Measurements from ENCODE around the gene CD44. TPM values are rescaled to one million over a fixed set of nuclear protein-coding genes. Genes with fewer than 3 reads are reported as not detected.

Gene CD44
- total RNA-seq, 1 donor from 2014 or later = 188 TPM

GRCh38 chr11:35167426-35167954 lies 28.5 kb downstream of the CD44 start:
- peak; percentile 80 for ATAC-seq
- no peak for DNase-seq (ENCODE audit: low spot score)
- intact Hi-C loops (cut with DNase I) = no loop called here

GRCh38 chr11:35168671-35169070 lies 29.7 kb downstream of the CD44 start:
- ATAC-seq (no peak), DNase-seq (ENCODE audit: low spot score) (no peak)
- intact Hi-C loops (cut with DNase I) = no loop called here

- ATAC-seq = no peak
- DNase-seq (ENCODE audit: low spot score) = no peak
- intact Hi-C loops (cut with DNase I) = no loop called here
Measured at GRCh38 chr11:35169112-35169511, 30.1 kb downstream of the CD44 start.

DNA sequence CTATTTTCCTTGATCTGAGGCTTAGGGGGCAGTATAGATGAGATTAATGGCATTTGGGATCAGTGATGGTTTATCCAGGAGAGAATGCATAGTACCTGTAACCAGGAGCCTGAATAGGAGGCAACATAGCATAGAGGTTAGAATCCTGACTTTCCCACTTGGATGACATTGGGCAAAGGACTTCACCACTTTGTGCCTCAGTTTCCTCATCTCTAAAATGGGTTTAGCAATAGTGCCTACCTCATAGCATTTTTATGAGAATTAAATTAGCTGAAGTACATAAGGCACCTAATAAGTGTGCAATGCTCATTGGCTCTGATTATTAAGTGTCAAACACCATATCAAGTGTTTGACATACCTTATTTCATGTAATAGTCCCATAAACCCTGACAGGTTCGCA lies 30.8 kb downstream of the CD44 start:
- intact Hi-C loops (cut with DNase I) = no loop called here

DNA sequence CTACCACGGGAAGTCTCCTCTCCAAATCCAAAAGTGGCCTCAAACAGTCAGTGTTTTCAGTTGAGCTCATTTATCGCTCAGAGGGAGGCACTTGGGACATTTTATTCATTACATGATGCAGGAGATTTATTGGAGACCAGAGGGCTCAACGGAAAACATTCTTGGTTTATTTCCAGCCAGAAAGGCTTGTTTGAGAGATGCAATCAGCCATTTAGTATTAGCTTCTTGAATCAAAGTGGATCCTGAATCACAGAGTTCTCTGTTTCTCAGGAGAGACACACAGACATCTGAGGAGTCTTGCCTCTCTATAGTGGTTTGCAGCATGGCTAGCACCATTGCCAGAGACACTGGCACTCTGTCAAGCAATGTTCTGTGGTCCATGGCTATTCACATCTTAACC lies 31.5 kb downstream of the CD44 start:
- ATAC-seq = peak; percentile 20
- intact Hi-C loops (cut with DNase I) = no loop called here
- DNase-seq (ENCODE audit: low spot score) = no peak

More for the DNA sequence above, 30.8 kb downstream of the CD44 start:
- ATAC-seq = no peak
- DNase-seq (ENCODE audit: low spot score) = no peak

DNA sequence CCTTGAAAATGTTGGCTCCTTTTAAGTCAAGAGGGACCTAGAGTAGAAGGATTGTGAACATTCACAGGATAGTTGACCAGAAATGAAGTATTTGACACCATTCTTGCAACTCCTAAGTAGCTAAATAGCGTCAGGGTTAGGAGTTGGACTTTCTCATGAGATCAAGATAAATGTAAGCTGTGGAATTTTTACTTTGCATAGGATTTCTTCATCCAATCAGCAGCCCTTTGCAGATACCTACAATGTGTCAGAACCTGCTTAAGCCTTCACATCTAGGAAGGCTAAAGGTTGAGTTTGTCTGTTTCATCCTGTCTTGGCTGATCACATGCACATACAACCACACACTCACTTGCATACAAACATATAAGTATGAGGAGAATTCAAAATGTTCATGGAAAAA lies 32.3 kb downstream of the CD44 start:
- ATAC-seq (no peak), DNase-seq (ENCODE audit: low spot score) (no peak)
- intact Hi-C loops (cut with DNase I) = no loop called here

- ATAC-seq (peak; percentile 70), DNase-seq (ENCODE audit: low spot score) (no peak)
- intact Hi-C loops (cut with DNase I) = no loop called here
Measured at GRCh38 chr11:35173011-35173511, 34.1 kb downstream of the CD44 start.

- intact Hi-C loops (cut with DNase I) = no loop called here
- no peak for ATAC-seq
Measured at GRCh38 chr11:35173616-35174566, 34.9 kb downstream of the CD44 start.

DNA sequence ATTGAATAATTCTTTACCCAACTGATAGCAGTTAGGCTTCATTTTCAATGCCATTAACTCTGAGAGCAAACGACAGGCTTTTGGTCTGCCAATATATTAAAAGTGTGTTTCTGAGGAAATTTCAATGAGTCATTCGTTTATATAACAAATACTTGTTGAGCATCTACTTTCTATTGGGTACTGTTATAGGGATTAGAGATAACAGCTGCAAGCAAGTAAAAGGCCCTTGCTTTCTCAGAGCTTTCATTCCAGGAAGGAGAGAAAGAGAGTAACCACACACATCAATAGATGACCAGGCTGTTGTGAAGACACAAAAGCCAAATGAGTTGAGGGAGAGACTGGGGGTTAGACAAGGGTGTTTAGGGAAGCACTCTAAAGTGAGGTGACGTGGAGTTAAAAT lies 35.7 kb downstream of the CD44 start:
- intact Hi-C loops (cut with DNase I) = no loop called here
- DNase-seq (ENCODE audit: low spot score) (no peak), ATAC-seq (no peak)

More at GRCh38 chr11:35173616-35174566, 34.9 kb downstream of the CD44 start:
- DNase-seq (ENCODE audit: low spot score) = no peak

DNA sequence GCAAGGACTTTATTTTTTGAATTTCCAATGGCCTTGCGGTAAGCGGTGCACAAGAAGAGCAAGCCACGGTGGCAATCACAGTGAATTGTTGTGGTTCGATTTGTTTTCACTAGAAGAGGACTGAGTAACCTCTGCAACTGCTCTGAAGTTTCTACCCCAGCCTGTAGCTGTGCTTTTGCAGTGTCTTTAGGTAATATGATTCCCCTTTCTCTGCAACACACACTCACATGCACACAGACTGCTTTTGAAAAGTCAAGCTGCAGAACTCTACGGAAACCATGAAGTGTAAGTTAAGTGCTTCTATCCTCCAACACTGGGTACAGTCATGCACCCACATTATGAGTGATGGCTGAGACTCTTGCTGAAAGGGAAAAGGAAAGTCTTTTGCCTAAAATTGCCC lies 38.4 kb downstream of the CD44 start:
- intact Hi-C loops (cut with DNase I) = no loop called here
- DNase-seq (ENCODE audit: low spot score) = no peak
- ATAC-seq = no peak

- DNase-seq (ENCODE audit: low spot score) (no peak), ATAC-seq (no peak)
- intact Hi-C loops (cut with DNase I) = no loop called here
Measured at GRCh38 chr11:35178067-35178805, 39.3 kb downstream of the CD44 start.

DNA sequence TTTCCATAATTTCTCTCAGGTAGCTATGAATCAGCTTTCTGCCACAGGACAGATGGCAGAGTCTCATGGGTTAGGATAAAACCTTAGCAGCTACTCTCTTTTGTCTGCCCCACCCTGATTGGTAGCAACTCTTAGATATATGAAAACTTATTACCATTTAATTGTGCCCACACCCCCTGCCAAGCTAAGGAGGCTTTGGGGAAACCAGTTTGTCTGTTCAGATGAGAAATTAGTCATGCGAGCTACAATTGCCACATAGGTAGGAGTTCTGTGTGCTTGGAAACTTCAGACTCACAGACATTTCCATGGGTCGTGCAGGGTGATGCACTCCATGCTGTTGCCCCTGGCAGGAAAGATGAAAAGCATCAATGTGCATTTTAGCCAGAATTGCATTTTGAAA lies 39.9 kb downstream of the CD44 start:
- intact Hi-C loops (cut with DNase I) = no loop called here
- DNase-seq (ENCODE audit: low spot score) (no peak), ATAC-seq (no peak)

GRCh38 chr11:35179466-35180135 lies 40.6 kb downstream of the CD44 start:
- ATAC-seq = peak; percentile 30
- DNase-seq (ENCODE audit: low spot score) = no peak
- intact Hi-C loops (cut with DNase I) = no loop called here

DNA sequence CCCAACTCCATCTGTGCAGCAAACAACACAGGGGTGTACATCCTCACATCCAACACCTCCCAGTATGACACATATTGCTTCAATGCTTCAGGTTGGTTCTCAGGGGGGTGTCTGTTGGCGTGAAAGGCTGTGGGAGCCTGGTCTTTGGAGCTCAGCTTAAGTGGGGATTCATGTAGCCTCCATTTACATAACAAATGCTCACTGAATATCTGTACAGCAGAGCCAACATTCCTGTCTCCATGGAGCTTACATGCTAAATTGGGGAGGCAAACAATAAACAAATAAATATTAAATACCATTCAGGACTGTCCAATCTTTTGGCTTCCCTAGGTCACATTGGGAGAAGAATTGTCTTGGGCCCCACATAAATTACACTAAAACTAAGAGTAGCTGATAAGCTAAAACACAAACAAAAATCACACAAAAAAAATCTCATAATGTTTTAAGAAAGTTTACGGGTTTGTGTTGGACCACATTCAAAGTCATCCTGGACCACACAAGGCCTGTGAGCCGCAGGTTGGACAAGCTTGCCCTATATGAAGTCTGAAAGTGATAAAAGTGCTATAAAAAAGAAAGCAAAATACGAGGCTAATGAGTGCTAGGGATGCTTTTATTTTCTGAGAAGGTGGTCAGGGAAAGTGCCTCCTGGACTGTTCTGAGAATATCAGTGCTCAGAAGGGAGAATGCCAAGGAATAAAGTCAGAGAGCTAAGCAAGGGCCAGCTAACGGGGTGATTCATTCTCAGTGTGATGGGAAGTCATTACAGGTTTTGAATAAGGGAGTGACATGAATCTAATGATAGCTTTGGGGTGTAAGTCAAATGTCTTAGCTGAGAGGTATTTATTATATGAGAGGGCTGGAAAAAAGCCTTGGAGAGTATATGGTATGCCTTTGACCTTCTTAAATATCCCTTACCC lies 41.6 kb downstream of the CD44 start:
- ATAC-seq (peak; percentile 44), DNase-seq (ENCODE audit: low spot score) (no peak)
- intact Hi-C loops (cut with DNase I) = no loop called here

DNA sequence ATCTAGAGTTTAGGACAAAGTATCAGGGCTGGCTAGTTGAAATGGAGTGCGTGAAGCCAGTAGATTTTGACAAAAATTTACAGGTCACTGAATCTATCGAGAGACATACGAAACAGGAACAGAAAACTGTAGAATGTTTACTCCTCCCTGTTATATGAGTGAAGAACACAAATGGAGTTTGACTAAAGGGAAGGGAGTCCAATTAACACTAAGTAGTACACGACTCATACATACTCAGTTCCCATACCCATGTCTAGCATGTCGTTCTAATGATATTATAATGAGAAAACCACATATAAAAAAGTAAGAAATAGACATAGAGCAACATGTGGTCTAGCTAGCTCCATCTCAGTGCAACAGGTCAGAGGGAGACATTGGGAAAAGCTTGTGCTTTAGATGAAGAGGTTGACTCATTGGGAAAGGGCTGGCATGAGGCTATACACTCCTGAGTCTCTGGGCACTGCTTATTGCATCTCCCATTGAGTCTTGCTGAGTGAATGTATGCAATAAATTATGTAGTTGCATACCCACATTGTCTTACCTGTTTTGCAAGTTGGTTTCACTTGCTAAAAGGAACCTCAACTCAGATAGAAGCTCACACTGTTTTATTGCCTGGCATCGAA lies 43.5 kb downstream of the CD44 start:
- ATAC-seq (no peak), DNase-seq (ENCODE audit: low spot score) (no peak)
- intact Hi-C loops (cut with DNase I) = no loop called here

GRCh38 chr11:35183326-35183925 lies 44.5 kb downstream of the CD44 start:
- intact Hi-C loops (cut with DNase I) = no loop called here
- no peak for DNase-seq (ENCODE audit: low spot score)

GRCh38 chr11:35185696-35186095 lies 46.7 kb downstream of the CD44 start:
- intact Hi-C loops (cut with DNase I) = no loop called here
- ATAC-seq = no peak

More at GRCh38 chr11:35183326-35183925, 44.5 kb downstream of the CD44 start:
- ATAC-seq = no peak

More at GRCh38 chr11:35185696-35186095, 46.7 kb downstream of the CD44 start:
- DNase-seq (ENCODE audit: low spot score) = no peak
